GM21367 (cell line): Measurements from ENCODE around the gene NAA80.
"Not testable (repeated sequence)": the region's sequence is repeated elsewhere in the genome, so short reads cannot be mapped to it uniquely, and the experiment has no call there.

ENCODE experiments used
- ATAC-seq: cut with Tn5 transposase; IDR thresholded peaks from one replicate; pipeline ENCODE4 v1.9.1; 2021; ENCODE audit not compliant: unreplicated experiment

Gene NAA80

GRCh38 chr3:50292159-50293078, 6.8 kb downstream of the NAA80 start, which contains the start of gene IFRD2:
Gene IFRD2 (minus strand): TSS chr3:50292429. CDS start chr3:50292274, 155 bp downstream.
- ATAC-seq: peak; percentile 84

GRCh38 chr3:50290161-50290641, 9.0 kb downstream of the NAA80 start:
- ATAC-seq: no peak

- ATAC-seq: no peak
These were observed 10.1 kb downstream of the NAA80 start for GRCh38 chr3:50289130-50289529.

GRCh38 chr3:50288387-50289007, 10.7 kb downstream of the NAA80 start:
- no peak for ATAC-seq

GRCh38 chr3:50287262-50287661, 11.9 kb downstream of the NAA80 start:
- ATAC-seq: no peak

- ATAC-seq: no peak
These were observed 12.6 kb downstream of the NAA80 start for GRCh38 chr3:50286322-50287227.

- not testable (repeated sequence) for ATAC-seq
These were observed 15.1 kb downstream of the NAA80 start for GRCh38 chr3:50284121-50284520.

- no peak for ATAC-seq
These were observed 19.8 kb downstream of the NAA80 start for GRCh38 chr3:50279255-50280016.

- no peak for ATAC-seq
These were observed 20.4 kb downstream of the NAA80 start, which contains the start of gene LSMEM2 for GRCh38 chr3:50278880-50279224. Gene LSMEM2 (plus strand): TSS chr3:50279087. CDS start chr3:50279114, 27 bp downstream.

- ATAC-seq: no peak
These were observed 20.9 kb downstream of the NAA80 start for GRCh38 chr3:50278123-50278879.

GRCh38 chr3:50276762-50277101, 22.5 kb downstream of the NAA80 start:
- ATAC-seq: no peak

- no peak for ATAC-seq
These were observed 23.0 kb downstream of the NAA80 start for GRCh38 chr3:50275996-50276761.

- no peak for ATAC-seq
These were observed 23.8 kb downstream of the NAA80 start for GRCh38 chr3:50275141-50275995.

GRCh38 chr3:50274371-50275104, 24.7 kb downstream of the NAA80 start:
- no peak for ATAC-seq

GRCh38 chr3:50273689-50274065, 25.5 kb downstream of the NAA80 start:
- no peak for ATAC-seq

GRCh38 chr3:50272911-50273688, 26.1 kb downstream of the NAA80 start:
- ATAC-seq: no peak

- ATAC-seq: not testable (repeated sequence)
These were observed 26.7 kb downstream of the NAA80 start for GRCh38 chr3:50272538-50272910.
